CD4-positive, CD25-positive, alpha-beta regulatory T cell (primary cell): ENCODE measurements around the gene AOPEP. TPM values are rescaled to one million over a fixed set of nuclear protein-coding genes. Genes with fewer than 3 reads are reported as not detected.

Source experiments
- ATAC-seq, 2 donors: fragments of 150-1000 bp; cut with Tn5 transposase; one replicate each; pipeline ENCODE4 v1.10.0; 2021; ENCODE audit warnings: low read depth in 2 of 2, moderate number of reproducible peaks in 2 of 2, moderate library complexity in 1 of 2
- DNase-seq, 3 donors: peaks; one replicate each; pipeline versions ENCODE4 v3.0.0 to v3.0.0-alpha.2; 2012 to 2022; ENCODE audit warnings: mixed read lengths in 1 of 3
- H3K27ac ChIP-seq: one replicate; pipeline ENCODE4 v1.7.0; 2013; ENCODE audit warnings: mild to moderate bottlenecking, low read length; ENCODE audit not compliant: insufficient read depth, poor library complexity, severe bottlenecking
- H3K27me3 ChIP-seq: one replicate; pipeline ENCODE4 v1.7.0; 2013; ENCODE audit warnings: low read length; ENCODE audit not compliant: control insufficient read depth, insufficient read depth
- H3K36me3 ChIP-seq: one replicate; pipeline ENCODE4 v1.7.0; 2013; ENCODE audit warnings: mild to moderate bottlenecking, low read length, moderate library complexity; ENCODE audit not compliant: control insufficient read depth, insufficient read depth
- H3K4me1 ChIP-seq: 2 replicates; pipeline ENCODE4 v1.7.0; 2013; ENCODE audit warnings: mild to moderate bottlenecking, low read length; ENCODE audit not compliant: insufficient read depth, control insufficient read depth, poor library complexity, severe bottlenecking
- H3K4me3 ChIP-seq: one replicate; pipeline ENCODE4 v1.7.0; 2013; ENCODE audit warnings: low read depth, mild to moderate bottlenecking, low read length, moderate library complexity
- H3K9me3 ChIP-seq, 2 experiments: 1 replicate in 1 of 2; 2 replicates in 1 of 2; pipeline ENCODE4 v1.7.0; 2013; ENCODE audit warnings: low read length in 2 of 2, mild to moderate bottlenecking in 1 of 2, moderate library complexity in 1 of 2; ENCODE audit not compliant: control insufficient read depth in 2 of 2
- H3K27ac Mint-ChIP-seq, 3 donors: one replicate each; pipeline ENCODE4 v1.8.0; 2020 to 2022; ENCODE audit warnings: mild to moderate bottlenecking in 3 of 3, mixed read lengths in 3 of 3, moderate library complexity in 2 of 3
- H3K27me3 Mint-ChIP-seq: one replicate; pipeline ENCODE4 v1.8.0; 2022; ENCODE audit warnings: mild to moderate bottlenecking, mixed read lengths
- H3K36me3 Mint-ChIP-seq: one replicate; pipeline ENCODE4 v1.8.0; 2020; ENCODE audit warnings: mixed read lengths
- H3K4me1 Mint-ChIP-seq, 4 donors: one replicate each; pipeline ENCODE4 v1.8.0; 2020 to 2022; ENCODE audit warnings: mixed read lengths in 4 of 4, mild to moderate bottlenecking in 1 of 4
- H3K4me3 Mint-ChIP-seq, 4 donors: one replicate each; pipeline ENCODE4 v1.8.0; 2020 to 2022; ENCODE audit warnings: mild to moderate bottlenecking in 4 of 4, mixed read lengths in 4 of 4, moderate library complexity in 3 of 4
- H3K9me3 Mint-ChIP-seq, 7 donors: one replicate each; pipeline ENCODE4 v1.8.0; 2020 to 2022; ENCODE audit warnings: mixed read lengths in 7 of 7, mild to moderate bottlenecking in 3 of 7, moderate library complexity in 2 of 7
- polyA plus RNA-seq, 4 donors: library from polyadenylated mRNA; unstranded; fragments of 300-500 nt; fragmentation: Illumina TruSeq; gene quantifications; one replicate each; pipeline ENCODE4 v1.2.3, GENCODE V29; 2021
- total RNA-seq: library from RNA; stranded (reverse); gene quantifications from one replicate; pipeline ENCODE4 v1.2.3, GENCODE V29; 2022

AOPEP gene, protein sequence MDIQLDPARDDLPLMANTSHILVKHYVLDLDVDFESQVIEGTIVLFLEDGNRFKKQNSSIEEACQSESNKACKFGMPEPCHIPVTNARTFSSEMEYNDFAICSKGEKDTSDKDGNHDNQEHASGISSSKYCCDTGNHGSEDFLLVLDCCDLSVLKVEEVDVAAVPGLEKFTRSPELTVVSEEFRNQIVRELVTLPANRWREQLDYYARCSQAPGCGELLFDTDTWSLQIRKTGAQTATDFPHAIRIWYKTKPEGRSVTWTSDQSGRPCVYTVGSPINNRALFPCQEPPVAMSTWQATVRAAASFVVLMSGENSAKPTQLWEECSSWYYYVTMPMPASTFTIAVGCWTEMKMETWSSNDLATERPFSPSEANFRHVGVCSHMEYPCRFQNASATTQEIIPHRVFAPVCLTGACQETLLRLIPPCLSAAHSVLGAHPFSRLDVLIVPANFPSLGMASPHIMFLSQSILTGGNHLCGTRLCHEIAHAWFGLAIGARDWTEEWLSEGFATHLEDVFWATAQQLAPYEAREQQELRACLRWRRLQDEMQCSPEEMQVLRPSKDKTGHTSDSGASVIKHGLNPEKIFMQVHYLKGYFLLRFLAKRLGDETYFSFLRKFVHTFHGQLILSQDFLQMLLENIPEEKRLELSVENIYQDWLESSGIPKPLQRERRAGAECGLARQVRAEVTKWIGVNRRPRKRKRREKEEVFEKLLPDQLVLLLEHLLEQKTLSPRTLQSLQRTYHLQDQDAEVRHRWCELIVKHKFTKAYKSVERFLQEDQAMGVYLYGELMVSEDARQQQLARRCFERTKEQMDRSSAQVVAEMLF
- total RNA-seq (12.9 TPM), polyA plus RNA-seq (1 to 10 TPM; 4.6 to 7.5 (median 5.8) TPM)

- H3K4me1 Mint-ChIP-seq, result peaks cover 4 to 21% (median 6%) of the 10 kb centered on the region in 4 donors
- H3K27ac ChIP-seq, result peak within 1 kb of the TSS; percentile 87
Observed at GRCh38 chr9:94726495-94727191, at the start of gene AOPEP. AOPEP (plus strand) TSS chr9:94726699; CDS start chr9:94759784, 33,085 bp downstream.

GRCh38 chr9:94677929-94678328 lies 48.6 kb upstream of the AOPEP start:
- Mint-ChIP-seq H3K27ac (no peak overlapping the region), H3K9me3 (no peaks in the 10 kb centered on the region), H3K36me3 (no peaks in the 10 kb centered on the region), H3K4me3 (no peak overlapping the region), H3K27me3 (peaks cover 27% of the 10 kb centered on the region), H3K4me1 (peaks cover 0 to 5% (median 0%) of the 10 kb centered on the region in 4 donors)
- Histone ChIP-seq H3K4me3 (no peak overlapping the region), H3K9me3 (no peaks in the 10 kb centered on the region), H3K27me3 (peaks cover 2% of the 10 kb centered on the region), H3K4me1 (no peaks in the 10 kb centered on the region), H3K27ac (no peak overlapping the region), H3K36me3 (no peaks in the 10 kb centered on the region)
- ATAC-seq (no peak), DNase-seq (no peak)

More at GRCh38 chr9:94726495-94727191, at the start of gene AOPEP:
- Mint-ChIP-seq H3K27ac (peak within 1 kb of the TSS; percentile 63 to 99 (median 97)), H3K4me3 (peak within 1 kb of the TSS; percentile 95 to 99 (median 97)), H3K27me3 (peaks cover 12% of the 10 kb centered on the region), H3K36me3 (no peaks in the 10 kb centered on the region), H3K9me3 (peaks cover 0 to 5% (median 0%) of the 10 kb centered on the region in 7 donors)
- H3K4me3 ChIP-seq, result peak within 1 kb of the TSS; percentile 92
- peak; percentile 99 to 100 for ATAC-seq
- peaks cover 12% of the 10 kb centered on the region for H3K4me1 ChIP-seq
- H3K36me3 ChIP-seq, result no peaks in the 10 kb centered on the region
- no peaks in the 10 kb centered on the region for H3K27me3 ChIP-seq
- no peaks in the 10 kb centered on the region for H3K9me3 ChIP-seq
- DNase-seq, result peak; percentile 98 to 99 (median 99)

GRCh38 chr9:94679587-94679986 lies 46.9 kb upstream of the AOPEP start:
- Mint-ChIP-seq H3K36me3 (no peaks in the 10 kb centered on the region), H3K27ac (no peak overlapping the region), H3K9me3 (no peaks in the 10 kb centered on the region), H3K27me3 (peaks cover 27% of the 10 kb centered on the region), H3K4me1 (peaks cover 0 to 5% (median 0%) of the 10 kb centered on the region in 4 donors), H3K4me3 (no peak overlapping the region)
- no peak for ATAC-seq
- no peak for DNase-seq
- no peaks in the 10 kb centered on the region for H3K9me3 ChIP-seq
- H3K27ac ChIP-seq, result no peak overlapping the region
- peaks cover 2% of the 10 kb centered on the region for H3K27me3 ChIP-seq
- H3K4me3 ChIP-seq, result no peak overlapping the region
- no peaks in the 10 kb centered on the region for H3K36me3 ChIP-seq
- H3K4me1 ChIP-seq, result no peaks in the 10 kb centered on the region

DNA sequence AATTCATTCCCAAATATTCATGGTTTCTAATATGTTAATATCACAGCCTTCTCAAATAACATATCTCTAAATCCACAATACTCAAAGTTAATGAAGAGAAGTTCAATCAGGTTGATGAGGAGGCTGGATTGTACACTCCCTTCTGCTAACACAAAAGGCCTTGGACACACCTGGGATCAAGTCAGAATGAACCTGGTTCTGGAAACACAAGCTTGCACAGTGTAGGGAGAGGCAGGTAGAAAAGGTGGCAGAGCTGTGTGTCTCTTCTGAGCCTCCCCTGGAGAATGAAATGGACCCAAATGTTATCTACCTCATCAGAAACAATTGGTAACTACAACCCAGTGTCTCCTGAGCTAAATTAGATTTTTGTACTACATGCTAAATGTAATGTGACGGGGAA lies 46.5 kb upstream of the AOPEP start:
- Mint-ChIP-seq H3K4me3 (no peak overlapping the region), H3K27me3 (peaks cover 27% of the 10 kb centered on the region), H3K36me3 (no peaks in the 10 kb centered on the region), H3K9me3 (no peaks in the 10 kb centered on the region), H3K4me1 (peaks cover 0 to 5% (median 0%) of the 10 kb centered on the region in 4 donors), H3K27ac (no peak overlapping the region)
- DNase-seq (no peak), ATAC-seq (no peak)
- Histone ChIP-seq H3K27me3 (peaks cover 2% of the 10 kb centered on the region), H3K36me3 (no peaks in the 10 kb centered on the region), H3K9me3 (no peaks in the 10 kb centered on the region), H3K27ac (no peak overlapping the region), H3K4me1 (no peaks in the 10 kb centered on the region), H3K4me3 (no peak overlapping the region)

DNA sequence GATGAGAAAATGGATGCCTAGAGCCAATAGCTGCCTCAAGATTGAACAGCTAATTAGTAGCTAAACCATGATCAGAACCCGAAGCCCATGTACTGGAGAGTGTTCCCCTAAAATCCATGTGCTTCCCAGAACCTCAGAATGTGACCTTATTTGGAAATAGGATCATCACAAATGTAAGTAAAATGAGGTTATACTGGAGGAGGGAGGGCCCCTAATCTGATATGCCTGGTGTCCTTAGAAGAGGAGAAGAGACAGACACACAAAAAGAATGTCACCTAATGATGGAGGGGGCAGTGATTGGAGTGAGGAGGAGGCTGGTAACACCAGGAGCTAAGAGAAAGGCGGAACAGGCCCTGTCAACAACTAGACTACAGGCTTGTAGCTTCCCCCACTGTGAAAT lies 45.9 kb upstream of the AOPEP start:
- Mint-ChIP-seq H3K4me3 (no peak overlapping the region), H3K27me3 (peaks cover 28% of the 10 kb centered on the region), H3K9me3 (no peaks in the 10 kb centered on the region), H3K36me3 (no peaks in the 10 kb centered on the region), H3K4me1 (peaks cover 0 to 5% (median 0%) of the 10 kb centered on the region in 4 donors), H3K27ac (no peak overlapping the region)
- H3K4me1 ChIP-seq, result no peaks in the 10 kb centered on the region
- DNase-seq (no peak), ATAC-seq (no peak)
- no peaks in the 10 kb centered on the region for H3K36me3 ChIP-seq
- H3K27me3 ChIP-seq, result peaks cover 4% of the 10 kb centered on the region
- H3K4me3 ChIP-seq, result no peak overlapping the region
- H3K27ac ChIP-seq, result no peak overlapping the region
- no peaks in the 10 kb centered on the region for H3K9me3 ChIP-seq

- DNase-seq (peak; percentile 38 to 68 (median 58)), ATAC-seq (peak; percentile 74 to 87)
- peaks cover 37% of the 10 kb centered on the region for H3K27me3 Mint-ChIP-seq
- H3K4me3 ChIP-seq, result no peak overlapping the region
- H3K4me1 ChIP-seq, result no peaks in the 10 kb centered on the region
- no peaks in the 10 kb centered on the region for H3K36me3 ChIP-seq
- H3K27me3 ChIP-seq, result peaks cover 4% of the 10 kb centered on the region
- H3K4me3 Mint-ChIP-seq, result no peak overlapping the region
- H3K4me1 Mint-ChIP-seq, result peaks cover 0 to 5% (median 0%) of the 10 kb centered on the region in 4 donors
- peak overlapping the region in 1 of 3 donors; percentile 5 for H3K27ac Mint-ChIP-seq
- no peaks in the 10 kb centered on the region for H3K9me3 ChIP-seq
- H3K27ac ChIP-seq, result no peak overlapping the region
- no peaks in the 10 kb centered on the region for H3K36me3 Mint-ChIP-seq
- no peaks in the 10 kb centered on the region for H3K9me3 Mint-ChIP-seq
Observed at GRCh38 chr9:94681508-94681907, 45.0 kb upstream of the AOPEP start.

DNA sequence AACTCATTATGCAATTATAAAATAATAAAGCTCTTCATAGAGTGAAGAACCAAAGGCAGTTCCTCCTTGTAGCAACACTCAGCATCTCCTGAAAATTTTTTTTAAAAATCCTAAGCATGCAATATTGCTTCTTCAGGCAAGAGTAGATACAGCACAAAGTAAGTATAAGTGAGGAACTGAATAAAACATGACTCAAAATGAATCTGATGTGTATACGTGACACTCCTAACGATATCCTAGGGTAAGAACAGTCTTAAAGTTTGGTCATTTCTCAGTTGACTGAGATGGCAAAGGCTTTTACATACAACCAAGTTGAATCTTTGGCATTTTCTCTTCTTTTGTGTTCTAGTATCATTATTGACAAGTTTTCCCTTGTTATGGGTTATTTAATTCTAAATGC lies 41.1 kb upstream of the AOPEP start:
- Histone ChIP-seq H3K36me3 (no peaks in the 10 kb centered on the region), H3K27me3 (peaks cover 2% of the 10 kb centered on the region), H3K4me1 (no peaks in the 10 kb centered on the region), H3K4me3 (no peak overlapping the region), H3K9me3 (no peaks in the 10 kb centered on the region), H3K27ac (no peak overlapping the region)
- DNase-seq (no peak), ATAC-seq (no peak)
- Mint-ChIP-seq H3K27ac (no peak overlapping the region), H3K4me3 (no peak overlapping the region), H3K4me1 (peaks cover 0 to 5% (median 0%) of the 10 kb centered on the region in 4 donors), H3K27me3 (peaks cover 38% of the 10 kb centered on the region), H3K9me3 (no peaks in the 10 kb centered on the region), H3K36me3 (no peaks in the 10 kb centered on the region)
